HL-60 (cell line): ENCODE results near the gene DDIAS.

ENCODE experiments used
- CTCF ChIP-seq: IDR thresholded peaks from one replicate; pipeline ENCODE4 v1.5.1; 2011; ENCODE audit warnings: low read length, control low read depth, inconsistent platforms; ENCODE audit not compliant: insufficient read depth
- SPI1 ChIP-seq: IDR thresholded peaks from 2 replicates; pipeline ENCODE4 v1.6.1; 2012; ENCODE audit warnings: low read depth, mild to moderate bottlenecking, borderline replicate concordance
- TF ChIP-seq, protein P1 (sequence below): IDR thresholded peaks from 2 replicates; pipeline ENCODE4 v1.6.1; 2012; ENCODE audit warnings: low read depth; ENCODE audit not compliant: insufficient replicate concordance

DNA sequence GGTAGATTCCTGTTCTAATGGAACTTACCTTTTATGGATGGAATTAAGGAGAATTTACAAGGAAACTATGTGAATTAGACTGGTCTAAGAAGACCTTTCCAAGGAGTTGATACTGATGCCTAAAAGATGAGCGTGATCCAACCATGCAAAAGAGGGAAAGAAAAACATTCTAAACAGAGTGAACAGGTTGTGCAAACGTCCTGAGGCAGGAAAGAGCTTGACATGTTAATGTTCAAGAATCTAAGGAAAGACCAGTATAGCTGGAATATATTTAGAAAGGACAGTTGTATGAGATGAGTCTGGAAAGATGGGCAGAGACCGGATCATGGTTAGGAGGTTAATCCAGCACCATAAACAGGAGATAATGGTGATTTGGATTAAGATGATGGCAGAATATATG lies 1.3 kb downstream of the DDIAS start:
- TF ChIP-seq CTCF (no peak), SPI1 (no peak)
- TF ChIP-seq, protein P1, sequence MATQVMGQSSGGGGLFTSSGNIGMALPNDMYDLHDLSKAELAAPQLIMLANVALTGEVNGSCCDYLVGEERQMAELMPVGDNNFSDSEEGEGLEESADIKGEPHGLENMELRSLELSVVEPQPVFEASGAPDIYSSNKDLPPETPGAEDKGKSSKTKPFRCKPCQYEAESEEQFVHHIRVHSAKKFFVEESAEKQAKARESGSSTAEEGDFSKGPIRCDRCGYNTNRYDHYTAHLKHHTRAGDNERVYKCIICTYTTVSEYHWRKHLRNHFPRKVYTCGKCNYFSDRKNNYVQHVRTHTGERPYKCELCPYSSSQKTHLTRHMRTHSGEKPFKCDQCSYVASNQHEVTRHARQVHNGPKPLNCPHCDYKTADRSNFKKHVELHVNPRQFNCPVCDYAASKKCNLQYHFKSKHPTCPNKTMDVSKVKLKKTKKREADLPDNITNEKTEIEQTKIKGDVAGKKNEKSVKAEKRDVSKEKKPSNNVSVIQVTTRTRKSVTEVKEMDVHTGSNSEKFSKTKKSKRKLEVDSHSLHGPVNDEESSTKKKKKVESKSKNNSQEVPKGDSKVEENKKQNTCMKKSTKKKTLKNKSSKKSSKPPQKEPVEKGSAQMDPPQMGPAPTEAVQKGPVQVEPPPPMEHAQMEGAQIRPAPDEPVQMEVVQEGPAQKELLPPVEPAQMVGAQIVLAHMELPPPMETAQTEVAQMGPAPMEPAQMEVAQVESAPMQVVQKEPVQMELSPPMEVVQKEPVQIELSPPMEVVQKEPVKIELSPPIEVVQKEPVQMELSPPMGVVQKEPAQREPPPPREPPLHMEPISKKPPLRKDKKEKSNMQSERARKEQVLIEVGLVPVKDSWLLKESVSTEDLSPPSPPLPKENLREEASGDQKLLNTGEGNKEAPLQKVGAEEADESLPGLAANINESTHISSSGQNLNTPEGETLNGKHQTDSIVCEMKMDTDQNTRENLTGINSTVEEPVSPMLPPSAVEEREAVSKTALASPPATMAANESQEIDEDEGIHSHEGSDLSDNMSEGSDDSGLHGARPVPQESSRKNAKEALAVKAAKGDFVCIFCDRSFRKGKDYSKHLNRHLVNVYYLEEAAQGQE = no peak
